GM19455 (cell line): Measurements from ENCODE around the gene ATG10.
"Not testable (repeated sequence)": the region's sequence is repeated elsewhere in the genome, so short reads cannot be mapped to it uniquely, and the experiment has no call there.

Experiments used
- ATAC-seq: cut with Tn5 transposase; IDR thresholded peaks from one replicate; pipeline ENCODE4 v1.9.1; 2021; ENCODE audit not compliant: unreplicated experiment

The ATG10 gene

DNA sequence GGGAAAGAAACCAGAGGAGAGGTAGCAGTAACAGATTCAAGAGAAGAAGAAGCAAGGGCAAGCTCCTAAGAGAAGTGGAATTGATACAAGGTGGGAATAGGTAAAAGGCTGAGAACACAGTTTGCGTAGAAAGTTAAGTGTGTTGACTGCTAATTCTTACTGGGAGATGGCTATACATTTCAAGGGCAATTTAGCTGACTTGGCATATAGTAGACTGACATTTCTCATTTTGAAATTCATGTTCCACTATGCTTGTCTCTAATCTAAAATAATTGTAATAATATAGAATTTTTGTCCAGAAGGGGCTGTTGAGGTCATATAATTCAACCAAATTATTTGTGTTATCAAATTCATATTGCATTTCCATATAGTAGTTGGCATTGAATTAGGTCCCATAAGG lies 144.0 kb downstream of the ATG10 start:
- ATAC-seq, result no peak

DNA sequence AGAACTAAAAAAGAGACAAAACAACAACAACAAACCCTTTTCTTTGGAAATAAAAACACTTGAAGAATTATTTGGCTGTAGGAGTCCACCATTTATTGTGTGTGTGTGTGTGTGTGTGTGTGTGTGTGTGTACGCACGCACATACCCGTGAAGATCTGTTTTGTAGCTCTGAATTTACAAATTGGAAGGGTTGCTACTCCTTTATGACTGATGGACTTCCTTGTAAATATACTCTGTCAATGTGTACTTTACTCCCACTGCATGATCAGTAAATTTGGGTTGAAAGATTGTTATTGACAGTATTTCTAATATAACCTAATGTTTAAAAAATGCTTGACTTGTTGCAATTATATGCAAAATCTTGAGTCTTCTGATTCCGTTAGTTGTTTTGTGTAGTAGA lies 148.1 kb downstream of the ATG10 start:
- ATAC-seq, result no peak

- ATAC-seq, result no peak
These were observed 158.0 kb downstream of the ATG10 start for GRCh38 chr5:82129723-82130285.

DNA sequence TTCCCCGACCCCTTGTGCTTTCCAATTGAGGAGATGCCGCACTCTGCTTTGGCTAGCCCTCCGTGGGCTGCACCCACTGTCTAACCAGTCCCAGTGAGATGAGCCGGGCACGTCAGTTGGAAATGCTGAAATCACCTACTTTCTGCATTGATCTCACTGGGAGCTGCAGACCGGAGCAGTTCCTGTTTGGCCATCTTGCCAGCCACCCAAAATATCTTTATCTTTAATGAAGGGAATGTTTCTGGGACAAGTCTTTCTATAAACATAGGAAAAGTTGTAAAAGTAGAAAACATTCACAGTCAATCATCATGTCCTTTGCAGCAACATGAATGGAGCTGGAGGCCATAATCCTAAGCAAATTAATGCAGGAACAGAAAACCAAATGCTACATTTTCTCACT lies 158.8 kb downstream of the ATG10 start:
- no peak for ATAC-seq

GRCh38 chr5:82137205-82137604 lies 165.4 kb downstream of the ATG10 start:
- ATAC-seq, result no peak

DNA sequence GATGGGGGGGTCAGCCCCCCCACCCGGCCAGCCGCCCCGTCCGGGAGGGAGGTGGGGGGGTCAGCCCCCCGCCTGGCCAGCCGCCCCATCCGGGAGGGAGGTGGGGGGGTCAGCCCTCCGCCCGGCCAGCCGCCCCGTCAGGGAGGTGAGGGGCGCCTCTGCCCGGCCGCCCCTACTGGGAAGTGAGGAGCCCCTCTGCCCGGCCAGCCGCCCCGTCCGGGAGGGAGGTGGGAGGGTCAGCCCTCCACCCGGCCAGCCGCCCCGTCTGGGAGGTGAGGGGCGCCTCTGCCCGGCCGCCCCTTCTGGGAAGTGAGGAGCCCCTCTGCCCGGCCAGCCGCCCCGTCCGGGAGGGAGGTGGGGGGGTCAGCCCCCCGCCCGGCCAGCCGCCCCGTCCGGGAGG lies 168.0 kb downstream of the ATG10 start:
- ATAC-seq, result not testable (repeated sequence)

- no peak for ATAC-seq
These were observed 170.5 kb downstream of the ATG10 start for GRCh38 chr5:82142217-82142841.

GRCh38 chr5:82142928-82143577 lies 171.2 kb downstream of the ATG10 start:
- ATAC-seq, result no peak

- ATAC-seq, result no peak
These were observed 176.2 kb downstream of the ATG10 start for GRCh38 chr5:82147860-82148573.

GRCh38 chr5:82149434-82149833 lies 177.6 kb downstream of the ATG10 start:
- no peak for ATAC-seq

DNA sequence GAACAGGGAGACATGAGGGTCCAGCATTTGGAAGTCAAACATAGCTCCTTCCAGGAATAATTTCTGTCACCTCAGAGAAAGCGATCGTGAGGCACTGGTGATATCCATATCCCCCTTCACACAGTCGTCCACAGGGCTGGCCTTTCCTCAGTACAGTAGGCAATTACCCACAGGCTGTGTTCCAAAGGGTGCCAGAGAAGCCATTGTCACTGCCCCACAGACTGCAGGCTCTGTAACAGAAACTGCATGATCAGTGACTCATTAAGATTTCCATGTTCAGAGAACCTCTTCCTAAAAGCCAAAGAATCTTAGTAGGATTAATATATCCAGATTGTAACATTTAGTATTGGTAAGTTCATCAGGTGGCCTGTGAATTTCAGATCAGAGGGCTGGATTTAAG lies 178.7 kb downstream of the ATG10 start:
- ATAC-seq, result no peak

DNA sequence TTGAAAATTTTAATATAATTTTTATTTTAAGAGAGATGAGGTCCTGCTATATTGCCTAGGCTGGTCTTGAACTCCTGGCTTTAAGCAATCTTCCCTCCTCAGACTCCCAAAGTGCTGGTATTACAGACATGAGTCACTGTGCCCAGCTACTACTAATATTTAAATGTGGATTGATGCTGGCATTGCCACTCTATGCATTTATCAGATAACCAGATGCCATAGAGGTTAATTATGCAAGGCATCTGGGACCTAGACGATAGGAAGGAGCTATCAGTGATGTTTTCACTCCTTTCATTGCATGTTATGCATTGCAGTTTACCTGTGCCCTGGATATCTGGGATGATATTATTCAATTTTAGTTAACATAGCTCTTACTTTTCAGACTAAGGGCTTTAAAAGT lies 179.4 kb downstream of the ATG10 start:
- no peak for ATAC-seq

- no peak for ATAC-seq
These were observed 179.8 kb downstream of the ATG10 start for GRCh38 chr5:82151662-82152061.

GRCh38 chr5:82152978-82153481 lies 181.2 kb downstream of the ATG10 start:
- no peak for ATAC-seq

DNA sequence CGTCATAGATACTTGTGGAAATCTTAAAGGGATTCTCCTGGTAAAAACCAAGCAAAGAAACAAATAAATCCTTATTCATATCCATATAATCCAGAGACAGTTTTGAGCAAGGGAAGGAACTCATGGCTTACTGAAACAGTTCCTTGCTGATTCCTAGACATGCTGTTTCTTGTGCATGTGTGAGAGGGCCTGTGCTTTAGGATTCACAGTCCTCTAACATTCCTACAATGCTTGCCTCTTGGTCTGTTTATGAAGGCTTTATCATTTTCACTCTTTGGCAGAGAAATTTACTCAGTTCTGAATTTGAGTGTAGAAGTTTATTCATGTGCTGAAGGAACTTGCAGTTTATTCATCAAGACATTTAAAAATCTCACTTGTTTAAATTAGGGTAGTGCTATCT lies 183.0 kb downstream of the ATG10 start:
- no peak for ATAC-seq

DNA sequence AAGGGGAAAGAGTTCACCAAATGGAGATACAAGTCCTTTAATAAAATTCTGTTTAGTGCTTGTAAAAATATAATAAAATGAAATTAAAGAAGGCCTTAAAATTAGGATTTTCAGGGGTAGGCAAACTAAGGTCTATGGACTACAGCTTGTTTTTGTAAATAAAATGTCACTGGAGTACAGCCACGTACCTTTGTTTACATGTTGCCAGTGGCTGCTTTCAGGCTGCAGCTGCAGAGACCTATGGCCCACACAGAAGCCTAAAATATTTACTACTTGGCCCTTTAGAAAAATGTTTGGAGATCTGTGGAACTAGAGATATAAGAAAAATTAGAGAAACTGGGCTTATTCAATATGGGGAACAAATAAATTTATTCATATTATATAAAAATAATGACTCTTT lies 183.5 kb downstream of the ATG10 start:
- no peak for ATAC-seq

DNA sequence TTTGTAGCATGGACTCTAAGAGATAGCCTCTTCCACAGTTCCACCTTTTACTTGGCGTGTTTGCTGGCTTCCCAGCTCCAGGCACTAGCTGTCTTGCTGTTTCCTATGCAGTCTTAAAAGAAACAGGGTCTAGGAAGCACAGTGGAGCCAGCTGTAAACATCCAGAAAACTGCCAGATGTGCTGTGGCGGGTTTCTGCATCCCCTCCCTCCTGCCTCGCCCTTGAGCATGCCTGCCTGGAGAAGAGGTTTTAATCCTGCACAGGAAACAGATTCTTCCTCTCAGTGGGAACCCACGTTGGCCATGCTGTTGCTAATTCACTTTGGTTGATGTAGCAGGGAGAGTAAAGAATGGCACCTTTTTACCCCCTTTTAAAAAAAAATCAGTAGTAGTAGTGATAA lies 185.1 kb downstream of the ATG10 start:
- ATAC-seq, result no peak

GRCh38 chr5:82158755-82159413 lies 187.1 kb downstream of the ATG10 start:
- ATAC-seq, result no peak

- no peak for ATAC-seq
These were observed 189.1 kb downstream of the ATG10 start for GRCh38 chr5:82160948-82161347.

GRCh38 chr5:82162573-82162972 lies 190.8 kb downstream of the ATG10 start:
- ATAC-seq, result no peak

GRCh38 chr5:82163452-82164175 lies 191.8 kb downstream of the ATG10 start:
- no peak for ATAC-seq
